Fibroblast of gingiva (primary cell): Measurements from ENCODE around the gene GPR62.

Experiments
- DNase-seq: peaks from one replicate; pipeline ENCODE4 v3.0.0-alpha.2; 2011; ENCODE audit warnings: low read depth

The GPR62 gene

GRCh38 chr3:51938780-51939425 is 16.3 kb upstream of the GPR62 start:
- no peak for DNase-seq

- peak; percentile 64 for DNase-seq
Measured at GRCh38 chr3:51940648-51941462, 14.3 kb upstream of the GPR62 start.

- DNase-seq, result no peak
Measured at GRCh38 chr3:51941463-51941797, 13.8 kb upstream of the GPR62 start.

GRCh38 chr3:51941798-51942602 is 13.2 kb upstream of the GPR62 start, which contains the start of the genes PARP3 and RRP9:
PARP3 (plus strand) TSS chr3:51942363; CDS start chr3:51943356, 993 bp downstream.
RRP9 (minus strand) TSS chr3:51941904; CDS start chr3:51941867, 37 bp downstream.
- DNase-seq, result peak; percentile 100

GRCh38 chr3:51942603-51943450 is 12.4 kb upstream of the GPR62 start:
- DNase-seq, result peak; percentile 64

GRCh38 chr3:51943451-51944391 is 11.5 kb upstream of the GPR62 start:
- DNase-seq, result no peak

- DNase-seq, result no peak
Measured at GRCh38 chr3:51944451-51945021, 10.6 kb upstream of the GPR62 start.

GRCh38 chr3:51945031-51945840 is 9.9 kb upstream of the GPR62 start:
- DNase-seq, result no peak

- no peak for DNase-seq
Measured at GRCh38 chr3:51945926-51946705, 9.1 kb upstream of the GPR62 start.

- no peak for DNase-seq
Measured at GRCh38 chr3:51946796-51947195, 8.4 kb upstream of the GPR62 start.

- no peak for DNase-seq
Measured at GRCh38 chr3:51947215-51947900, 7.8 kb upstream of the GPR62 start.

- no peak for DNase-seq
Measured at GRCh38 chr3:51948016-51948580, 7.1 kb upstream of the GPR62 start.

- no peak for DNase-seq
Measured at GRCh38 chr3:51949121-51949520, 6.1 kb upstream of the GPR62 start.

GRCh38 chr3:51950899-51951298 is 4.3 kb upstream of the GPR62 start:
- DNase-seq, result no peak

- peak; percentile 77 for DNase-seq
Measured at GRCh38 chr3:51953445-51953844, 1.7 kb upstream of the GPR62 start.

GRCh38 chr3:51954105-51954504 is 1.1 kb upstream of the GPR62 start:
- no peak for DNase-seq

- DNase-seq, result no peak
Measured at GRCh38 chr3:51954713-51955112, 468 bp upstream of the GPR62 start.
